Thyroid gland (tissue), 4 donors: Measurements from ENCODE around the gene NT5C3A. TPM values are rescaled to one million over a fixed set of nuclear protein-coding genes. Genes with fewer than 3 reads are reported as not detected.

Experiments
- DNase-seq, 2 donors: peaks; one replicate each; pipeline ENCODE4 v3.0.0-alpha.2; 2019
- H3K27ac ChIP-seq, 3 donors: fragments of 200-600 bp; sonication (generic); 1 replicate in 2 of 3; 2 replicates in 1 of 3; pipeline ENCODE4 v1.5.1; 2016 to 2019; ENCODE audit warnings: mild to moderate bottlenecking in 1 of 3, moderate library complexity in 1 of 3
- H3K27me3 ChIP-seq: fragments of 200-600 bp; sonication (generic); one replicate; pipeline ENCODE4 v1.5.1; 2019
- H3K36me3 ChIP-seq, 2 donors: fragments of 200-600 bp; sonication (generic); one replicate each; pipeline ENCODE4 v1.5.1; 2016 to 2019
- H3K4me1 ChIP-seq, 2 donors: fragments of 200-600 bp; sonication (generic); one replicate each; pipeline ENCODE4 v1.5.1; 2017 to 2019
- H3K4me3 ChIP-seq, 3 donors: fragments of 200-600 bp; sonication (generic); replicated peaks in 1 of 3; 1 replicate in 2 of 3; 2 replicates in 1 of 3; pipeline ENCODE4 v1.5.1; 2016; ENCODE audit warnings: mild to moderate bottlenecking in 1 of 3
- H3K9me3 ChIP-seq: fragments of 200-600 bp; sonication (generic); one replicate; pipeline ENCODE4 v1.5.1; 2017
- CTCF ChIP-seq, 6 experiments: fragments of 200-600 bp in 3 of 6; fragments of 450-650 bp in 3 of 6; sonication (generic) in 3 of 6; IDR thresholded peaks; one replicate each; pipeline ENCODE4 v1.5.1; 2016 to 2019; ENCODE audit warnings: antibody characterized with exemption in 6 of 6, mild to moderate bottlenecking in 2 of 6, inconsistent platforms in 1 of 6, moderate library complexity in 1 of 6
- POLR2A ChIP-seq, 2 donors: fragments of 450-650 bp; IDR thresholded peaks; one replicate each; pipeline ENCODE4 v1.6.1; 2017; ENCODE audit warnings: antibody characterized with exemption in 2 of 2, mild to moderate bottlenecking in 2 of 2, moderate library complexity in 1 of 2
- WGBS, 2 donors: methylation state at CpG; one replicate each; pipeline ENCODE4 v1.1.5; 2017; 5-methylcytosine and 5-hydroxymethylcytosine counted together
- intact Hi-C: fragments of 100-400 bp; cut with DNase I; formaldehyde crosslinking; loops from one replicate; pipeline ENCODE4 v1.15.1; 2023
- total RNA-seq, 4 donors: library from RNA; depleted of rRNA; stranded (reverse); fragments of >200 nt; gene quantifications; one replicate each; pipeline ENCODE4 v1.2.3, GENCODE V29; 2016

The NT5C3A gene
- total RNA-seq, 4 donors from 2014 or later: 28.8 to 40.3 (median 30.2) TPM

GRCh38 chr7:33050535-33051318, 11.8 kb downstream of the NT5C3A start:
- no peak for DNase-seq
- Histone ChIP-seq H3K36me3 (no peaks in the 10 kb centered on the region), H3K4me1 (peaks cover 14 to 17% of the 10 kb centered on the region in 2 donors), H3K27ac (peak overlapping the region; percentile 2 to 5 (median 5)), H3K9me3 (no peaks in the 10 kb centered on the region), H3K4me3 (no peak overlapping the region), H3K27me3 (no peaks in the 10 kb centered on the region)
- WGBS, 2 donors: 0 to 55% methylated on average over 1 of the region's 1 CpG
- intact Hi-C loops: no loop called here
- TF ChIP-seq POLR2A (IDR thresholded peaks at IDR 0.05) (no peak), CTCF (IDR thresholded peaks at IDR 0.05) (peak in 5 of 6 experiments; percentile 28 to 54 (median 49))

GRCh38 chr7:33048704-33049103, 13.9 kb downstream of the NT5C3A start:
- Histone ChIP-seq H3K4me3 (no peak overlapping the region), H3K4me1 (peaks cover 13 to 27% of the 10 kb centered on the region in 2 donors), H3K27ac (no peak overlapping the region), H3K9me3 (no peaks in the 10 kb centered on the region), H3K36me3 (no peaks in the 10 kb centered on the region), H3K27me3 (no peaks in the 10 kb centered on the region)
- no peak for DNase-seq
- TF ChIP-seq CTCF (IDR thresholded peaks at IDR 0.05): no peak
- no peak for TF ChIP-seq POLR2A (IDR thresholded peaks at IDR 0.05)
- intact Hi-C loops: no loop called here
- 98% methylated on average over 1 of the region's 1 CpG for WGBS, 2 donors

- H3K4me1 ChIP-seq: peaks cover 17 to 31% of the 10 kb centered on the region in 2 donors
- TF ChIP-seq CTCF (IDR thresholded peaks at IDR 0.05) (no peak), POLR2A (IDR thresholded peaks at IDR 0.05) (no peak)
- WGBS, 2 donors: 98% methylated on average over 3 of the region's 3 CpGs
Observed at GRCh38 chr7:33048257-33048656, 14.3 kb downstream of the NT5C3A start.

GRCh38 chr7:33044986-33045385, 17.6 kb downstream of the NT5C3A start:
- Histone ChIP-seq H3K36me3 (no peaks in the 10 kb centered on the region), H3K4me1 (peaks cover 30% of the 10 kb centered on the region in 2 donors), H3K27me3 (no peaks in the 10 kb centered on the region), H3K4me3 (no peak overlapping the region), H3K9me3 (no peaks in the 10 kb centered on the region), H3K27ac (peak overlapping the region in 1 of 3 donors; percentile 4)
- TF ChIP-seq POLR2A (IDR thresholded peaks at IDR 0.05) (no peak), CTCF (IDR thresholded peaks at IDR 0.05) (no peak)
- 34 to 74% methylated on average over 2 of the region's 2 CpGs for WGBS, 2 donors
- DNase-seq: no peak
- intact Hi-C loops: no loop called here

More at GRCh38 chr7:33048257-33048656, 14.3 kb downstream of the NT5C3A start:
- no peak overlapping the region for H3K27ac ChIP-seq
- intact Hi-C loops: no loop called here
- no peak overlapping the region for H3K4me3 ChIP-seq
- H3K9me3 ChIP-seq: no peaks in the 10 kb centered on the region
- no peaks in the 10 kb centered on the region for H3K36me3 ChIP-seq
- DNase-seq: no peak
- no peaks in the 10 kb centered on the region for H3K27me3 ChIP-seq

GRCh38 chr7:33044401-33044718, 18.2 kb downstream of the NT5C3A start:
- peak overlapping the region in 2 of 3 donors; percentile 1 to 15 for H3K27ac ChIP-seq
- H3K9me3 ChIP-seq: no peaks in the 10 kb centered on the region
- intact Hi-C loops: no loop called here
- no peak for TF ChIP-seq POLR2A (IDR thresholded peaks at IDR 0.05)
- TF ChIP-seq CTCF (IDR thresholded peaks at IDR 0.05): no peak
- DNase-seq: no peak
- H3K36me3 ChIP-seq: no peaks in the 10 kb centered on the region
- no peak overlapping the region for H3K4me3 ChIP-seq
- no peaks in the 10 kb centered on the region for H3K27me3 ChIP-seq
- 56 to 76% methylated on average over 3 of the region's 3 CpGs for WGBS, 2 donors
- peaks cover 30 to 31% of the 10 kb centered on the region in 2 donors for H3K4me1 ChIP-seq
